GM23248 (cell line): Measurements from ENCODE around the gene ZNF697. TPM values are rescaled to one million over a fixed set of nuclear protein-coding genes. Genes with fewer than 3 reads are reported as not detected.

Source experiments
- DNase-seq: peaks from one replicate; pipeline ENCODE4 v3.0.0-alpha.2; 2015
- H2AFZ ChIP-seq: fragments of 200-600 bp; sonication (generic); 2 replicates; pipeline ENCODE4 v1.6.1; 2016; ENCODE audit warnings: antibody characterized with exemption
- H3F3A ChIP-seq: fragments of 200-600 bp; sonication (generic); 2 replicates; pipeline ENCODE4 v1.6.1; 2016; ENCODE audit warnings: mild to moderate bottlenecking, antibody characterized with exemption, mixed run types; ENCODE audit not compliant: insufficient read depth
- H3K27ac ChIP-seq: fragments of 200-600 bp; sonication (generic); 2 replicates; pipeline ENCODE4 v1.5.1; 2016; ENCODE audit warnings: mild to moderate bottlenecking
- H3K27me3 ChIP-seq: fragments of 200-600 bp; sonication (generic); replicated peaks from 2 replicates; pipeline ENCODE4 v1.6.1; 2016; ENCODE audit warnings: mild to moderate bottlenecking; ENCODE audit not compliant: insufficient read depth
- H3K36me3 ChIP-seq: fragments of 200-600 bp; sonication (generic); 2 replicates; pipeline ENCODE4 v1.6.1; 2016; ENCODE audit warnings: low read depth, mild to moderate bottlenecking
- H3K4me1 ChIP-seq: fragments of 200-600 bp; sonication (generic); 2 replicates; pipeline ENCODE4 v1.6.1; 2016; ENCODE audit warnings: mild to moderate bottlenecking; ENCODE audit not compliant: insufficient read depth
- H3K4me2 ChIP-seq: fragments of 200-600 bp; sonication (generic); one replicate; pipeline ENCODE4 v1.6.1; 2016; ENCODE audit warnings: mild to moderate bottlenecking; ENCODE audit not compliant: unreplicated experiment
- H3K4me3 ChIP-seq: fragments of 200-600 bp; sonication (generic); 2 replicates; pipeline ENCODE4 v1.5.1; 2016; ENCODE audit warnings: mild to moderate bottlenecking
- H3K79me2 ChIP-seq: fragments of 200-600 bp; sonication (generic); 2 replicates; pipeline ENCODE4 v1.6.1; 2016; ENCODE audit warnings: mild to moderate bottlenecking; ENCODE audit not compliant: insufficient read depth
- H3K9ac ChIP-seq: fragments of 200-600 bp; sonication (generic); 2 replicates; pipeline ENCODE4 v1.6.1; 2016; ENCODE audit warnings: mild to moderate bottlenecking
- H3K9me2 ChIP-seq: fragments of 200-600 bp; sonication (generic); 2 replicates; pipeline ENCODE4 v1.6.1; 2016; ENCODE audit warnings: mixed run types, mild to moderate bottlenecking, moderate library complexity; ENCODE audit not compliant: insufficient read depth
- H3K9me3 ChIP-seq: fragments of 200-600 bp; sonication (generic); one replicate; pipeline ENCODE4 v1.6.1; 2017; ENCODE audit warnings: low read depth
- H4K20me1 ChIP-seq: fragments of 200-600 bp; sonication (generic); 2 replicates; pipeline ENCODE4 v1.6.0; 2016; ENCODE audit not compliant: insufficient read depth
- EZH2 ChIP-seq: fragments of 200-600 bp; sonication (generic); IDR thresholded peaks from 2 replicates; pipeline ENCODE4 v1.6.1; 2018; ENCODE audit warnings: antibody characterized with exemption, mild to moderate bottlenecking; ENCODE audit not compliant: insufficient read depth, poor library complexity, severe bottlenecking
- EZH2phosphoT487 ChIP-seq: fragments of 200-600 bp; sonication (generic); IDR thresholded peaks from 2 replicates; pipeline ENCODE4 v1.6.1; 2018; ENCODE audit warnings: antibody characterized with exemption, moderate library complexity, mild to moderate bottlenecking, low read depth; ENCODE audit not compliant: insufficient read depth
- WGBS, 2 experiments: methylation state at CpG; one replicate each; pipeline ENCODE4 v1.1.6; 2015 to 2017; ENCODE audit warnings: low lambda C conversion rate in 2 of 2, low coverage in 1 of 2; ENCODE audit errors: missing lambda C conversion rate in 2 of 2; 5-methylcytosine and 5-hydroxymethylcytosine counted together
- in situ Hi-C: fragments of 300-500 bp; cut with MboI; formaldehyde crosslinking; loops from 2 replicates; pipeline ENCODE4 v1.15.0; 2020
- polyA plus RNA-seq: library from polyadenylated mRNA; unstranded; fragments of >200 nt; fragmentation: Nextera tagmentation; extraction: Ambion mirVana; gene quantifications from 2 replicates; pipeline ENCODE4 v1.2.1, GENCODE V29; 2016
- total RNA-seq: library from RNA; depleted of rRNA; stranded (reverse); fragments of >200 nt; shearing (Covaris generic); gene quantifications from 2 replicates; pipeline ENCODE4 v1.2.3, GENCODE V29; 2014

Gene ZNF697
- total and polyA plus RNA-seq, 2 experiments from 2014 or later: 0.55 to 9.1 TPM

DNA sequence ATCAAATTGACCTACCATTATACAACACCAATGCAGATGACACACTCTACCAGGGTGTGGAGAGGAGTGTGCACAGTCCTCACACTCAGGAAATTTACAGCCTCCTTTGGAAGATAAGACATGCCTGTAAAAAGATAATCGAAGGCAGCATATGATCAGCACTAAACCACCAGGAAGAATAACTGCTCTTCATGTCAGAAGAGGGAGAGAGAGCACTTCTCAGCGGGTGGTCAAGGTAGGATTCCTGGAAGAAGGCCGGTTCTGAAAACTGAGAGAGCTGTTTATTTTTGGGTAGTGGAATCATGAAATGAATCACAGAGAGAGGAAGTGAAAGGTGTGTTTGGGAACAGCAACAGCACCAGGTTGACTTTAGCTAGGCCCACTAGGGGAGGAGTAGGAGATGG lies 14.0 kb upstream of the ZNF697 start:
- Histone ChIP-seq H3K9me3 (no peaks in the 10 kb centered on the region), H3K9me2 (no peaks in the 10 kb centered on the region), H3F3A (no peaks in the 10 kb centered on the region), H3K27me3 (no peaks in the 10 kb centered on the region), H3K4me2 (no peak overlapping the region), H3K27ac (no peak overlapping the region), H3K4me1 (no peaks in the 10 kb centered on the region), H3K9ac (no peak overlapping the region), H4K20me1 (no peaks in the 10 kb centered on the region), H3K4me3 (no peak overlapping the region), H2AFZ (no peak overlapping the region), H3K79me2 (no peaks in the 10 kb centered on the region), H3K36me3 (no peaks in the 10 kb centered on the region)
- in situ Hi-C loops: no loop called here
- DNase-seq: no peak
- 87 to 98% methylated on average over 3 of the region's 3 CpGs for WGBS, 2 experiments
- TF ChIP-seq EZH2: no peak
- no peak for TF ChIP-seq EZH2phosphoT487

DNA sequence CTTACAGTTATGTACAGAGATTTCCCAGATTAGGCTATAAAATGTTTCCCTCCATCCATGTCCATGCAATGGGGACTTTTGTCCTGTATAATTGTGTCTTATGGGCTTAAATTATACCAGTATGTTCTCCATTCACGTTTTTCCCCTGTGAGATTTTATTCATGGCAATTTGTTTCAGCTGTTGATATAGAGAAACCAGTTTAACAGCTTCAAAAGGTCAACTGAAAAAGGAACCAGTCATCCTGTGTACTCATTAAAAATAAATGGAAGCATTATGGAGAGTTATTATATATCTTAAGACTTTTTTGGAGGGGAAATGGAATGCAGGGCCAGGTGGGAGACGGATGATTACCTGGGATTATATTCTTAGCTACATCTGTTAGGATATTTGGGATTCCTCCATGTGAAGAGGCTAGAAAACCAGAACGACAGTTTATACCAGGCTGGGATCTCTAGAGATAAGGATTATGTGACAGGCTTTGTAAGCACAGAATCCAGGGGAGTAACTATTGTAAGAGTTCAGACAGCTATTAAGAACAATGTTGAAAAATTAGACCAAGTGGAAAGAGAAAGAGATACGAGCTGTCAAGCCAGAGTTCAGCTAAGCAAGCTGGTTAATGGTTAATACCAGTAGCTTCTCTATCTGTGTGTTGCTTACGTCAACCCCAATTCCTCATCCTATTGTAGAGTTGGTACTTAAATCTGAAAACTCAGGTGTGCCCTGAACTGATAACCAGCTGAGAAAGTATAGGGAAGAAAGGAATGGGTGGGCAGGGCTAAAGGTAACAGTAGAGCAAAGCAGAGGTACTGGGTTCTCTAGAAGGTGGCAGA lies 12.4 kb upstream of the ZNF697 start:
- TF ChIP-seq EZH2phosphoT487 (no peak), EZH2 (no peak)
- Histone ChIP-seq H4K20me1 (no peaks in the 10 kb centered on the region), H2AFZ (no peak overlapping the region), H3K4me3 (no peak overlapping the region), H3K9me3 (no peaks in the 10 kb centered on the region), H3K9ac (no peak overlapping the region), H3K4me2 (no peak overlapping the region), H3K9me2 (no peaks in the 10 kb centered on the region), H3K4me1 (no peaks in the 10 kb centered on the region), H3F3A (no peaks in the 10 kb centered on the region), H3K27ac (no peak overlapping the region), H3K27me3 (no peaks in the 10 kb centered on the region), H3K79me2 (no peaks in the 10 kb centered on the region), H3K36me3 (no peaks in the 10 kb centered on the region)
- in situ Hi-C loops: no loop called here
- 85 to 89% methylated on average over 5 of the region's 5 CpGs for WGBS, 2 experiments
- DNase-seq: no peak

DNA sequence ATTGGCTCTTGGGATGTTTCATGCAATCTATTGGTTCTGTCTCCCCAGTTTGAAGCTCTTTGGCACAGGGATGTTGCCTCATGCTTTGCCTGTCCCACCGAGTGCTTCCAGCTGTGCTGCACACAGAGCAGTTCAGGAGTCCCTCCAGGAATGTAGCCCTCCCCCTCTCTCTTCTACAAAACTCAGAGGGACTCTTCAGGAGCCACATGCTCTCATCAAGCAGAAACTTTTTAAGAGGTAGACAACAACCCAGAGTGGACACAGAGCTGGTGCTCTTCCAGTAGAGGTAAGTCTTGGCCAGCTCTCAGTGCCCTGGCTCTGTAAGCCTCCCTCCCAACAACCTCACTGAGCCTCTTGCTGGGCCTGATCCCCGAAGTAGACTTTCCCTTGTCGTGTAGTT lies 11.6 kb upstream of the ZNF697 start:
- WGBS, 2 experiments: 11 to 12% methylated on average over 3 of the region's 3 CpGs
- Histone ChIP-seq H3K9me3 (no peaks in the 10 kb centered on the region), H3K4me2 (no peak overlapping the region), H4K20me1 (no peaks in the 10 kb centered on the region), H2AFZ (no peak overlapping the region), H3K9ac (no peak overlapping the region), H3K27ac (no peak overlapping the region), H3F3A (no peaks in the 10 kb centered on the region), H3K27me3 (no peaks in the 10 kb centered on the region), H3K79me2 (no peaks in the 10 kb centered on the region), H3K36me3 (no peaks in the 10 kb centered on the region), H3K9me2 (no peaks in the 10 kb centered on the region), H3K4me3 (no peak overlapping the region), H3K4me1 (0 out of 2 replicates have a peak, but pooled peaks cover 6% of the 10 kb centered on the region)
- TF ChIP-seq EZH2 (no peak), EZH2phosphoT487 (no peak)
- no peak for DNase-seq
- in situ Hi-C loops: loop anchor here (5.0 kb wide), 1 partner anchor 42 kb away; no protein-coding TSS in a partner anchor

DNA sequence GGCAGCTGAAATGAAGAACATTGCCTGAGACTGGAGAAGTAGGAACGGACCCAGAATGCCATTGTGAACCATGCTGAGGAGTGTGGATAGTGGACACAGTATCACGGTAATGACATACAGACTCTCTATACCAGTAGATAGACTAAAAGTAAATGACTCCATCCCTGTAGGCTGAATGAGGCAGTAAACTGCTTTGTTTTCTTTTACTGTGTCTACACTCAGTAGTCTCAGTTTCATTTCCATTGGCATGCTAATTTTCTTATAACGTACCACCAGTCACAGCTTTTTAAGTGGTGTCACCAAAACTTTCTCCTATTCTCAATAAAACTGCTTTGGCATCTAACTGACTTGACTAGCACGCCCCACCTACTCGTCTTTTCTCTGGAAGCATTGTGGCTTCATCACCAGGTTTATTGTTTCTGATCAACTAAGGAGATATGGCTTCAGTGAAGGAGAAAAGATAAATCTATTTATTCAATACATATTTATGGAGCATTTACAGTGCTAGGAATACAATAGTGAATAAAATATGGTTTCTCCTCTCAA lies 8.4 kb upstream of the ZNF697 start:
- H3K4me3 ChIP-seq: no peak overlapping the region
- H3K4me1 ChIP-seq: peaks cover 20% of the 10 kb centered on the region; the same call in 1 of the 2 replicates
- no peak overlapping the region for H3K9ac ChIP-seq
- H3K36me3 ChIP-seq: no peaks in the 10 kb centered on the region
- no peaks in the 10 kb centered on the region for H3K9me2 ChIP-seq
- DNase-seq: no peak
- 85 to 89% methylated on average over 5 of the region's 5 CpGs for WGBS, 2 experiments
- peaks cover 16% of the 10 kb centered on the region; the same call in 1 of the 2 replicates for H3F3A ChIP-seq
- no peak overlapping the region for H3K4me2 ChIP-seq
- in situ Hi-C loops: loop anchor here (5.0 kb wide), 1 partner anchor 39 kb away; no protein-coding TSS in a partner anchor
- no peak for TF ChIP-seq EZH2phosphoT487
- TF ChIP-seq EZH2: no peak
- H3K9me3 ChIP-seq: no peaks in the 10 kb centered on the region
- H3K79me2 ChIP-seq: no peaks in the 10 kb centered on the region
- no peaks in the 10 kb centered on the region for H3K27me3 ChIP-seq
- no peak overlapping the region for H2AFZ ChIP-seq
- no peaks in the 10 kb centered on the region for H4K20me1 ChIP-seq
- H3K27ac ChIP-seq: no peak overlapping the region
